ENCODE results near the gene LSAMP. TPM values are rescaled to one million over a fixed set of nuclear protein-coding genes. Genes with fewer than 3 reads are reported as not detected.

LSAMP gene
- total and polyA plus RNA-seq, 2 of the 13 experiments (the other 11 are each of a cell fraction or from before 2014, with no cell fraction given) = not detected

DNA sequence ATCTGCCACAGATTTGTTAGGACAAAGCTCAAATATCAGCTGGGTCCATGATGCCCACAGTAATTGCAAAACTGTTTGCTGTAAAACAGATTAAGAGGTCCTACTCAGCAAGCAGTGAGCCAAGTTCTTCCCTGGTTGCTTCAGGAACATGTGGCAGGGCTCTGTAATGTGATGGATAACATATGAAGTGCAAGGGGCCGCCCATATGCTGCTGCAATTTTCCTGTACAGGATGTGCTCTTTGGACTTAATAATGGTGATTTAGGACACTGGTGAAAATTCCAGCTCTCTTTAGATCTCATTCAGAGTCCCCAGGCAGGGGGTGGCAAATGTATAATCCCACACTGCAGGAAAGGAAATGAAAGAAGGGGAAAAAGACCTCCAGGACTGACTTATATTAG lies 289.4 kb downstream of the LSAMP start:
- CTCF ChIA-PET (ENCODE audit: low intra/inter-chr PET ratio, low total read pairs) = no interaction called here
- H3K79me2 ChIP-seq (ENCODE audit: insufficient read depth, low read length) = no peaks in the 10 kb centered on the region
- 0% methylated on average over 1 of the region's 1 CpG for WGBS (ENCODE audit: low lambda C conversion rate)
- no peaks in the 10 kb centered on the region for H3K36me3 ChIP-seq (replicated peaks in 1 of 2; ENCODE audit: control insufficient read depth in 1 of 2, insufficient read depth in 2 of 2, low read length in 2 of 2)
- POLR2A ChIA-PET = no interaction called here
- no peak overlapping the region for H3K4me3 ChIP-seq (replicated peaks in 1 of 3; ENCODE audit: insufficient read depth in 1 of 3, low read depth in 2 of 3, low read length in 3 of 3)
- H3K9me3 ChIP-seq (ENCODE audit: low read length) = no peaks in the 10 kb centered on the region
- no peak overlapping the region for H3K27ac ChIP-seq (ENCODE audit: extremely low read length, insufficient read depth, low read length)
- H3K4me1 ChIP-seq (ENCODE audit: insufficient read depth, low read length) = no peaks in the 10 kb centered on the region
- BruUV-seq (replicated peaks) = no TSS peak
- intact Hi-C loops (cut with micrococcal nuclease; ENCODE audit: unreplicated experiment) (no loop called here), in situ Hi-C loops (cut with HindIII; ENCODE audit: extremely low pct_ligation_motif_present, low pct_unique_long_range_greater_than_20kb) (no loop called here)
- no peak for TF ChIP-seq ZNF3 (CRISPR knock-in tag; IDR thresholded peaks at IDR 0.05)
- no peak for TF ChIP-seq MEIS2 (CRISPR knock-in tag; IDR thresholded peaks at IDR 0.05)
- no peak for TF ChIP-seq MED13 (CRISPR knock-in tag; IDR thresholded peaks at IDR 0.05)
- TF ChIP-seq, protein P1, sequence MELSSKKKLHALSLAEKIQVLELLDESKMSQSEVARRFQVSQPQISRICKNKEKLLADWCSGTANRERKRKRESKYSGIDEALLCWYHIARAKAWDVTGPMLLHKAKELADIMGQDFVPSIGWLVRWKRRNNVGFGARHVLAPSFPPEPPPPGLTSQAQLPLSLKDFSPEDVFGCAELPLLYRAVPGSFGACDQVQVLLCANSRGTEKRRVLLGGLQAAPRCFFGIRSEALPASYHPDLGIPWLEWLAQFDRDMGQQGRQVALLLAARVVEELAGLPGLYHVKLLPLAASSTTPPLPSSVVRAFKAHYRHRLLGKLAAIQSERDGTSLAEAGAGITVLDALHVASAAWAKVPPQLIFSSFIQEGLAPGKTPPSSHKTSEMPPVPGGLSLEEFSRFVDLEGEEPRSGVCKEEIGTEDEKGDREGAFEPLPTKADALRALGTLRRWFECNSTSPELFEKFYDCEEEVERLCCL (CRISPR knock-in tag; IDR thresholded peaks at IDR 0.05; ENCODE audit: borderline replicate concordance) = no peak
- no peak overlapping the region for H3K4me2 ChIP-seq (ENCODE audit: low read depth, low read length)
- H4K20me1 ChIP-seq (ENCODE audit: insufficient read depth, low read length) = no peaks in the 10 kb centered on the region
- DNase-seq (ENCODE audit: low spot score) = no peak
- ATAC-seq = no peak
- H3K27me3 ChIP-seq (ENCODE audit: control insufficient read depth in 1 of 2, insufficient read depth in 2 of 2, low read length in 2 of 2) = no peaks in the 10 kb centered on the region
- no peak for FAIRE-seq
- no peak overlapping the region for H2AFZ ChIP-seq (ENCODE audit: low read length)
- no peak overlapping the region for H3K9ac ChIP-seq (ENCODE audit: insufficient read depth, low read depth, low read length)

DNA sequence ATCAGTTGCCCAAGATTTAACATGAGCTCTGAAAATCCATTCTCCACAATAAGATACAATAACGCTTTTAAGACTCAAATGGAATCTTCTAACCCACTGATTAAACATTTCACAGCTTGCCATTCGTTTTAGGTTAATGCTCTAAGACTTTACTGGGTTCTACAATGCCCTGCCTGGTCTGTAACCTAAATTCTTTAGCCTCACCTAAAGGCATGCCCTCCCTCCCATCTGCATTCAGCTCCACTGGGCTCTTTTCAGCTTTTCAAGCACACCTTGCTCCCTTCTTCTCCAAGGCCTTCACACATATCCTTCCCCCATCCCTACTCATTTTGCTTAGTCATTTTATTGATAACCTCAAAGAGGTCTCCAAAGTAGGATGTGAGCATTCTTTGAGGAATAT lies 290.9 kb downstream of the LSAMP start:
- POLR2A ChIA-PET = no interaction called here
- H3K4me2 ChIP-seq (ENCODE audit: low read depth, low read length) = no peak overlapping the region
- ATAC-seq (no peak), DNase-seq (ENCODE audit: low spot score) (no peak), FAIRE-seq (no peak)
- H3K36me3 ChIP-seq (replicated peaks in 1 of 2; ENCODE audit: control insufficient read depth in 1 of 2, insufficient read depth in 2 of 2, low read length in 2 of 2) = no peaks in the 10 kb centered on the region
- 0% methylated on average over 2 of the region's 2 CpGs for WGBS (ENCODE audit: low lambda C conversion rate)
- no peaks in the 10 kb centered on the region for H3K9me3 ChIP-seq (ENCODE audit: low read length)
- no peaks in the 10 kb centered on the region for H3K79me2 ChIP-seq (ENCODE audit: insufficient read depth, low read length)
- in situ Hi-C loops (cut with HindIII; ENCODE audit: extremely low pct_ligation_motif_present, low pct_unique_long_range_greater_than_20kb) = no loop called here
- no peaks in the 10 kb centered on the region for H3K27me3 ChIP-seq (ENCODE audit: control insufficient read depth in 1 of 2, insufficient read depth in 2 of 2, low read length in 2 of 2)
- H3K4me1 ChIP-seq (ENCODE audit: insufficient read depth, low read length) = no peaks in the 10 kb centered on the region
- H4K20me1 ChIP-seq (ENCODE audit: insufficient read depth, low read length) = no peaks in the 10 kb centered on the region
- H3K27ac ChIP-seq (ENCODE audit: extremely low read length, insufficient read depth, low read length) = no peak overlapping the region
- CTCF ChIA-PET (ENCODE audit: low intra/inter-chr PET ratio, low total read pairs) = no interaction called here
- intact Hi-C loops (cut with micrococcal nuclease; ENCODE audit: unreplicated experiment) = no loop called here
- no peak overlapping the region for H2AFZ ChIP-seq (ENCODE audit: low read length)
- no peak overlapping the region for H3K4me3 ChIP-seq (replicated peaks in 1 of 3; ENCODE audit: insufficient read depth in 1 of 3, low read depth in 2 of 3, low read length in 3 of 3)
- no peak for TF ChIP-seq RARG (CRISPR knock-in tag; IDR thresholded peaks at IDR 0.05; ENCODE audit: low read depth)
- no peak overlapping the region for H3K9ac ChIP-seq (ENCODE audit: insufficient read depth, low read depth, low read length)
- no TSS peak for BruUV-seq (replicated peaks)

Measured in HepG2 (cell line).